Stimulated activated CD8-positive, alpha-beta memory T cell treated with anti-CD3 and anti-CD28 coated beads, Interleukin-7, amount 100 ng/mL, for 1 hour (primary cell): ENCODE results near the gene ADCY10.
A peak's percentile ranks its signal among the peaks of the same experiment; 100 is the strongest.
"Not testable (repeated sequence)": the region's sequence is repeated elsewhere in the genome, so short reads cannot be mapped to it uniquely, and the experiment has no call there.

Experiments
- DNase-seq, 2 donors: peaks; one replicate each; pipeline ENCODE4 v3.0.0-alpha.2; 2020; ENCODE audit warnings: low read depth in 2 of 2

The ADCY10 gene

GRCh38 chr1:167913895-167914496 lies at the start of gene ADCY10:
TSS of gene ADCY10 (minus strand) at chr1:167914134. CDS start at chr1:167905140, 8,994 bp downstream.
- no peak for DNase-seq

- DNase-seq: no peak
Observed at GRCh38 chr1:167957710-167958109, 43.8 kb upstream of the ADCY10 start.

GRCh38 chr1:167955915-167956314 lies 42.0 kb upstream of the ADCY10 start:
- DNase-seq: no peak

- no peak for DNase-seq
Observed at GRCh38 chr1:167950569-167950968, 36.6 kb upstream of the ADCY10 start.

- DNase-seq: no peak
Observed at GRCh38 chr1:167949785-167950184, 35.9 kb upstream of the ADCY10 start.

- no peak for DNase-seq
Observed at GRCh38 chr1:167947733-167948132, 33.8 kb upstream of the ADCY10 start.

- no peak for DNase-seq
Observed at GRCh38 chr1:167943541-167943940, 29.6 kb upstream of the ADCY10 start.

GRCh38 chr1:167940264-167940663 lies 26.3 kb upstream of the ADCY10 start:
- no peak for DNase-seq

- no peak for DNase-seq
Observed at GRCh38 chr1:167938080-167938636, 24.2 kb upstream of the ADCY10 start.

- DNase-seq: no peak
Observed at GRCh38 chr1:167937709-167938010, 23.7 kb upstream of the ADCY10 start.

GRCh38 chr1:167936930-167937708 lies 23.2 kb upstream of the ADCY10 start, which contains the start of gene MPC2:
TSS of gene MPC2 (minus strand) at chr1:167937072. CDS start at chr1:167935841, 1,231 bp downstream.
- peak in 1 of 2 donors; percentile 27 for DNase-seq

- DNase-seq: peak; percentile 90 to 93
Observed at GRCh38 chr1:167936068-167936929, 22.4 kb upstream of the ADCY10 start, which contains the start of gene DCAF6. TSS of gene DCAF6 (plus strand) at chr1:167936683. CDS start at chr1:167936912, 229 bp downstream.

- DNase-seq: no peak
Observed at GRCh38 chr1:167935216-167936067, 21.5 kb upstream of the ADCY10 start.

GRCh38 chr1:167934426-167935215 lies 20.7 kb upstream of the ADCY10 start:
- DNase-seq: no peak

- no peak for DNase-seq
Observed at GRCh38 chr1:167933788-167934187, 19.9 kb upstream of the ADCY10 start.

- no peak for DNase-seq
Observed at GRCh38 chr1:167929725-167930124, 15.8 kb upstream of the ADCY10 start.

GRCh38 chr1:167928919-167929318 lies 15.0 kb upstream of the ADCY10 start:
- not testable (repeated sequence) for DNase-seq

GRCh38 chr1:167928457-167928852 lies 14.5 kb upstream of the ADCY10 start:
- DNase-seq: no peak

GRCh38 chr1:167927046-167927754 lies 13.3 kb upstream of the ADCY10 start:
- DNase-seq: no peak
